GM18517 (cell line): Measurements from ENCODE around the gene NR1D2.
A peak's percentile ranks its signal among the peaks of the same experiment; 100 is the strongest.
"Not testable (repeated sequence)": the region's sequence is repeated elsewhere in the genome, so short reads cannot be mapped to it uniquely, and the experiment has no call there.

ENCODE experiments used
- ATAC-seq: cut with Tn5 transposase; IDR thresholded peaks from one replicate; pipeline ENCODE4 v1.9.1; 2021; ENCODE audit warnings: mild to moderate bottlenecking, moderate library complexity; ENCODE audit not compliant: unreplicated experiment

Gene NR1D2

GRCh38 chr3:24002129-24002528 lies 57.0 kb downstream of the NR1D2 start:
- ATAC-seq, result no peak

DNA sequence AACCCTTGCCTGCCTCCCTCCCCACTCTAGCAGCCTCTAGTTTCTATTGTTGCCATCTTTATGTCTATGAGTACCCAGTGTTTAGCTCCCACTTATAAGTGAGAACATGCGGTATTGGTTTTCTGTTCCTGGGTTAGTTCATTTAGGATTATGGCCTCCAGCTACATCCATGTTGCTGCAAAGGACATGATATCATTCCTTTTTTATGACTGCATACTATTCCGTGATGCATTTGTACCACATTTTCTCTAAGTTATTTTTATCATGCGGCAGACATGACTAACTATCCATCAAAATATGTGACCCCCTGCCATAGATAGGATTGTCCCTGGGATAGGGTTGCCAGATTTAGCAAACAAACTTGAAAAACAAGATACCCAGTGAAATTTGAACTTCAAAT lies 58.4 kb downstream of the NR1D2 start:
- ATAC-seq, result no peak

DNA sequence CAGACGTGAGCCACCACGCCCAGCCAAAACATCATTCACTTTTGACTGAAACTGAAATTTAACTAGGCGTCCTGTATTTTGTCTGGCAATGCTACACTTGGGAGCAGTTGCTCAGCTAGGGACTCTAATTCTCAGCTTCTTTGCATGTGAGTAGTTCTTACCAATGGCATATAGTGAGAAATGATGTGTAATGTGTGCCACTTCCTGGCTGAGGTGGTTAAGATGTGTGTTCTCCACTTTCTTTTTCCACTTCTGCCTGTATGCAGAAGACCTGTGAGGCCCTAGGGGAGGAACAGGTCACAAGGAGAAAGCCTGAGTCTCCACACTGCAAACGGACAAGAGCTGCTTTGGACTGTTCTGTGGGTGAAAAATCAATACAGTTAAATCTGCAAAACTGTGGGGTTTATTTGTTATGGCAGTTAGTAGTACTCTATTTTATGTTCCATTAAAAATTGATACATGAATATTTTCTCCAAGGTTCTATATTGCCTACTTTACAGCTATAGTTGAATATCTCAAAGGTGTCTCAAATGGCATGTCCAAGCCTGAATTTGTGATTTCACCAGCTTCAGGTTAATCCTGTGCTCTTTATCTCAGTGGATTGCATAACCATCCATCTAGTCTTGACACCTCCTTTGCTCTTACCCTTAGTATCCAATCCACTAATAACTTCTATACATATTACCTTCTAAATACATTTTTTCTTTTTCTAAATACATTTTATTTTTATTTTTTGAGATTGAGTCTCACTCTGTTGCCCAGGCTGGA lies 59.3 kb downstream of the NR1D2 start:
- peak; percentile 92 for ATAC-seq

DNA sequence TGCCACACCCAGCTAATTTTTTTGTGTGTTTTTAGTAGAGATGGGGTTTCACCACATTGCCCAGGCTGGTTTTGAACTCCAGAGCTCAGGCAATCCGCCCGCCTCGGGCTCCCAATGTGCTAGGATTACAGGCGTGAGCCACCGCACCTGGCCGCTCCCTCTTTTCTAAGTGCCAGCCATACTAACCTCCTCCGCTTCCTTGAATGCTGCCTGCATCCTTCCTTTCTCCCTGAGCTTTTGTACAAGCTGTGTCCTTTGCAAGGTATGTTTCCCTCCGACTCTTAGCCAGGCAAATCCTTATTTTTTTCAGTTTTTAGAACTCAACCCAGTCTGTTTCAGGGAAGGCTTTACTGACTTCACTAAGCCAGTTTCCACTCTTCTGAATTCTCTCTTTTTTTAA lies 60.6 kb downstream of the NR1D2 start:
- ATAC-seq, result no peak

DNA sequence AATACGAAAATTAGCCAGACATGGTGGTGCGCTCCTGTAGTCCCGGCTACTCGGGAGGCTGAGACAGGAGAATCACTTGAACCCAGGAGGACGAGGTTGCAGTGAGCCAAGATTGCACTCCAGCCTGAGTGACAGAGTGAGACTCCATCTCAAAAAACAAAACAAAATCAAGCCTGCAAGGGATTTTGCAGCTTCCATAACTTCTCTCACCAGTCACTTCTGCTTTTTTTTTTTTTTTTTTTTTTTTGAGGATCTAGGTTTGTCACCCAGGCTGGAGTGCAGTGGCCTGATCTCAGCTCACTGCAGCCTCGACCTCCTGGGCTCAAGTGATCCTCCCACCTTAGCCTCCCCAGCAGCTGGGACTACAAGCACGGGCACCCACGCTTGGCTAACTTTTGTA lies 65.7 kb downstream of the NR1D2 start:
- not testable (repeated sequence) for ATAC-seq

GRCh38 chr3:24012589-24013269 lies 67.6 kb downstream of the NR1D2 start:
- ATAC-seq, result no peak

DNA sequence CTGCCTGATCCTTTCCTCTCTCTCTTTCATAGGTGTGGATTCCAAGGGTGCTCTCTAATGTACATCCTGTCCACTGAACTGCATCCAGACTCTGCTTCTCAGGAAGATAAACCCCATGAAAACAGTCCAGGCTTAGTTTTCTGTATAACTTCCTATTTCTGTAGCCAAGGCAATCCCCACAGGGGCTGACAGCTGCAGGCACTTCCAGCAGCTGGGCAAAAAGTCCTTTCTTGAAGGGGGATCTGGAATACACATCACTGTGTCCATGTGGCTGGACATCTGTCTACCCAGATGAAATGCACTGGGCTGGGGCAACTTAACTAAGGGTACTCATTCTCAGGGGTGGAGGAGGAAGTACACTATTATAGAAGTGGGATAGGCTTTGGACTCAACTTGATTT lies 72.2 kb downstream of the NR1D2 start:
- no peak for ATAC-seq

- no peak for ATAC-seq
These were observed 73.9 kb downstream of the NR1D2 start for GRCh38 chr3:24018784-24019570.

- no peak for ATAC-seq
These were observed 74.5 kb downstream of the NR1D2 start for GRCh38 chr3:24019585-24019984.

- ATAC-seq, result no peak
These were observed 75.1 kb downstream of the NR1D2 start for GRCh38 chr3:24020036-24020691.

DNA sequence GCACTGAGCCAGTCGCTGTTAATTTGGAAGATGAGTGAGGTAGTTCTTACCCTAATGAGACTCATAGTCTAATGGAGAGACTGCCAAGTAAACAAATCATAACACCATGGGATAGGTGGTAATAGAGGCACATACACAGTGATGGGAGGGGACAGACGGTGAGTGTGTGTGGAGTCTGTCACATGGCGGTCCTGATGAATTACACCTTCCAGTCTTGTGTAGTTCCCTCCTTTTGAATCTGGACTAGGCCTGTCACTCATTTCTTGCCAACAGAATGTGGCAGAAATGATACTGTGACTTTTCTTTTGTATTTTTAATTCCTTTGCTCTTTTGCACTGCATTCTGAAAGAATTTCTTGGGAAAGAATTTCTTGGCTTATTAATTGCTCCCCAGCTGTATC lies 78.1 kb downstream of the NR1D2 start:
- ATAC-seq, result no peak

GRCh38 chr3:24025805-24026204 lies 80.7 kb downstream of the NR1D2 start:
- no peak for ATAC-seq

GRCh38 chr3:24026665-24027064 lies 81.6 kb downstream of the NR1D2 start:
- not testable (repeated sequence) for ATAC-seq

- ATAC-seq, result no peak
These were observed 82.9 kb downstream of the NR1D2 start for GRCh38 chr3:24027946-24028345.
